ENCODE data around the gene IGFL1.

DNA sequence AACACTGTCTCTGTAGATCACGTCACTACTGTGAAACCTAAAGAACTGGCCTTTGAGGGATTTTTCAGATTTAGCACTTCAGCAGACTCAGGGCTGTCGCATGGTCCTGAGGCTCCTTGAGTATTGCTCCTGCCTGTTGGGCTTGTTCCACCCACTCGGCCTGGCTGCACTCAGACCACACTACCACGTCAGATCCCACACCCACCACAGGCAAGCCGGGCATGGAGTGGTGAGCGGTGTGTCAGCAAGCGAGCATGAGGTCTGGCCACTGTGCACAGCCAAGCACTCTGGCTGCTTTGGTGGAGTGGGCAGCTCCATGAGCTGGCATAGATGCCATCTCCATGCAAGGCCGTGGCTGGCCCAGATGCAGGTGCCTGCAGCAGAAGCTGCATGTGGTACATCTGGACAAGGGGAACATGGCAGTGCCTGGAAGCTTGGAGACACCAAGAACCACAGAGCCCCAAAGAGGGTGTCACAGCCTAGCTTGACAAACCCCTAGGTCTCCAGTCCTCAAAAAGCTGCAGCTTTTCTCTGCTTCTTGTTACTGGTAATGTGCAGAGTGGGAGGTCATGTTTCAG is 9.4 kb upstream of the IGFL1 start:
- TF ChIP-seq, protein P1, sequence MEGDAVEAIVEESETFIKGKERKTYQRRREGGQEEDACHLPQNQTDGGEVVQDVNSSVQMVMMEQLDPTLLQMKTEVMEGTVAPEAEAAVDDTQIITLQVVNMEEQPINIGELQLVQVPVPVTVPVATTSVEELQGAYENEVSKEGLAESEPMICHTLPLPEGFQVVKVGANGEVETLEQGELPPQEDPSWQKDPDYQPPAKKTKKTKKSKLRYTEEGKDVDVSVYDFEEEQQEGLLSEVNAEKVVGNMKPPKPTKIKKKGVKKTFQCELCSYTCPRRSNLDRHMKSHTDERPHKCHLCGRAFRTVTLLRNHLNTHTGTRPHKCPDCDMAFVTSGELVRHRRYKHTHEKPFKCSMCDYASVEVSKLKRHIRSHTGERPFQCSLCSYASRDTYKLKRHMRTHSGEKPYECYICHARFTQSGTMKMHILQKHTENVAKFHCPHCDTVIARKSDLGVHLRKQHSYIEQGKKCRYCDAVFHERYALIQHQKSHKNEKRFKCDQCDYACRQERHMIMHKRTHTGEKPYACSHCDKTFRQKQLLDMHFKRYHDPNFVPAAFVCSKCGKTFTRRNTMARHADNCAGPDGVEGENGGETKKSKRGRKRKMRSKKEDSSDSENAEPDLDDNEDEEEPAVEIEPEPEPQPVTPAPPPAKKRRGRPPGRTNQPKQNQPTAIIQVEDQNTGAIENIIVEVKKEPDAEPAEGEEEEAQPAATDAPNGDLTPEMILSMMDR (IDR thresholded peaks at IDR 0.05): no peak
- TF ChIP-seq POLR2A (IDR thresholded peaks at IDR 0.05): no peak

All from esophagus squamous epithelium (tissue), 4 donors.